Endodermal cell (in vitro differentiated cells): ENCODE measurements around the gene TTC23. TPM values are rescaled to one million over a fixed set of nuclear protein-coding genes. Genes with fewer than 3 reads are reported as not detected.
A peak's percentile ranks its signal among the peaks of the same experiment; 100 is the strongest.

ENCODE experiments used
- DNase-seq: peaks from one replicate; pipeline ENCODE4 v3.0.0-alpha.2; 2017
- H3K27ac ChIP-seq: 2 replicates; pipeline ENCODE4 v1.5.1; 2013; ENCODE audit warnings: mild to moderate bottlenecking, low read depth, low read length, moderate library complexity
- H3K27me3 ChIP-seq: 2 replicates; pipeline ENCODE4 v1.6.1; 2013; ENCODE audit warnings: mild to moderate bottlenecking, low read length, moderate library complexity; ENCODE audit not compliant: insufficient read depth, control insufficient read depth, poor library complexity, severe bottlenecking
- H3K36me3 ChIP-seq: 2 replicates; pipeline ENCODE4 v1.7.0; 2013; ENCODE audit warnings: mild to moderate bottlenecking, low read length, moderate library complexity; ENCODE audit not compliant: control insufficient read depth, insufficient read depth
- H3K4me1 ChIP-seq: one replicate; pipeline ENCODE4 v1.7.0; 2013; ENCODE audit warnings: low read length; ENCODE audit not compliant: control insufficient read depth, insufficient read depth
- H3K4me3 ChIP-seq: 2 replicates; pipeline ENCODE4 v1.5.1; 2013; ENCODE audit warnings: mild to moderate bottlenecking, low read length, moderate library complexity
- H3K9ac ChIP-seq: 2 replicates; pipeline ENCODE4 v1.6.1; 2013; ENCODE audit warnings: mild to moderate bottlenecking, low read length, moderate library complexity; ENCODE audit not compliant: poor library complexity, severe bottlenecking; ENCODE audit errors: extremely low read depth
- H3K9me3 ChIP-seq: 2 replicates; pipeline ENCODE4 v1.6.1; 2013; ENCODE audit warnings: mild to moderate bottlenecking, low read length, moderate library complexity; ENCODE audit not compliant: control insufficient read depth
- H3K27ac Mint-ChIP-seq: 2 replicates; pipeline ENCODE4 v1.8.0; 2020; ENCODE audit warnings: mixed read lengths
- H3K27me3 Mint-ChIP-seq: 2 replicates; pipeline ENCODE4 v1.8.0; 2021; ENCODE audit warnings: mild to moderate bottlenecking, mixed read lengths; ENCODE audit not compliant: insufficient read depth
- H3K36me3 Mint-ChIP-seq: 2 replicates; pipeline ENCODE4 v1.8.0; 2020; ENCODE audit warnings: low read depth, mixed read lengths
- H3K4me1 Mint-ChIP-seq: 2 replicates; pipeline ENCODE4 v1.8.0; 2020; ENCODE audit warnings: mixed read lengths
- H3K4me3 Mint-ChIP-seq: 2 replicates; pipeline ENCODE4 v1.8.0; 2020; ENCODE audit warnings: mild to moderate bottlenecking, moderate library complexity, mixed read lengths
- H3K9me3 Mint-ChIP-seq: 2 replicates; pipeline ENCODE4 v1.8.0; 2020; ENCODE audit warnings: mild to moderate bottlenecking, mixed read lengths
- WGBS, 2 experiments: methylation state at CpG; one replicate each; pipeline versions ENCODE4 v1.1.5 to v1.1.7; 2013; ENCODE audit warnings: missing lambda C conversion rate in 2 of 2, mixed read lengths in 1 of 2; ENCODE audit not compliant: insufficient coverage in 1 of 2, insufficient read length in 1 of 2; 5-methylcytosine and 5-hydroxymethylcytosine counted together
- long read RNA-seq, 4 experiments: library from polyadenylated mRNA in 2 of 4; library from RNA in 1 of 4; library from capped mRNA in 1 of 4; stranded (forward) in 3 of 4; unstranded in 1 of 4; transcript quantifications; one replicate each; pipeline ENCODE4 v2.0.0, GENCODE V29; 2020 to 2021; ENCODE audit warnings: inconsistent platforms in 1 of 4
- polyA plus RNA-seq, 2 experiments: library from polyadenylated mRNA; stranded (reverse); fragments of 50-300 nt; gene quantifications; one replicate each; pipeline ENCODE4 v1.2.3, GENCODE V29; 2013
- total RNA-seq, 2 donors: library from RNA; stranded (reverse); fragmentation: NEBNext Ultra II Directional in 1 of 2; extraction: Animal tissue kit (Norgen Biotek cat#: 25700) in 1 of 2; gene quantifications; 2 replicates in 1 of 2; 3 replicates in 1 of 2; pipeline ENCODE4 v1.2.1, GENCODE V29; 2021
- TF ChIP-seq, protein P1 (sequence below): fragments of 200-600 bp; sonication (generic); conservative IDR thresholded peaks from 2 replicates; pipeline ENCODE4 v1.5.0; 2021; ENCODE audit warnings: antibody characterized with exemption, mild to moderate bottlenecking

The TTC23 gene, protein sequence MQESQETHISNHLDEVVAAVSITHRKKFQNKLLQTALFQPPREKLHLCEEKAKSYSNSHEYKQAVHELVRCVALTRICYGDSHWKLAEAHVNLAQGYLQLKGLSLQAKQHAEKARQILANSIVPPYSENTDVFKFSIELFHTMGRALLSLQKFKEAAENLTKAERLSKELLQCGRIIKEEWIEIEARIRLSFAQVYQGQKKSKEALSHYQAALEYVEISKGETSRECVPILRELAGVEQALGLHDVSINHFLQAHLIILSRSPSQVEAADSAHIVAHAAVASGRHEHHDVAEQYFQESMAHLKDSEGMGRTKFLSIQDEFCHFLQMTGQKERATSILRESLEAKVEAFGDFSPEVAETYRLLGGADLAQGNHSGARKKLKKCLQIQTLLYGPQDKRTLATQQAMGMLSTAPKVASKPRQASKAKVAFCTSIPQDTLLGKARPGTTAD
- total RNA-seq, result 10 to 100 TPM; 20.7 to 26.3 TPM
- 22.3 TPM for polyA plus RNA-seq (2013, experiment 1 of 2)
- 25.4 TPM for polyA plus RNA-seq (2013, experiment 2 of 2)
- long read RNA-seq, experiment 1, partial matches to known transcripts, result 0 of 4 reads
- long read RNA-seq, experiment 1, other reads (novel, unspliced or antisense), result 4 of 4 reads
- long read RNA-seq, experiment 2, partial matches to known transcripts, result 7 of 30 reads
- long read RNA-seq, experiment 2, other reads (novel, unspliced or antisense), result 23 of 30 reads
- long read RNA-seq, experiment 3, partial matches to known transcripts, result 35 of 141 reads
- long read RNA-seq, experiment 3, other reads (novel, unspliced or antisense), result 103 of 141 reads
- long read RNA-seq, experiment 4, partial matches to known transcripts, result 4 of 4 reads
- long read RNA-seq, experiment 4, other reads (novel, unspliced or antisense), result 0 of 4 reads

DNA sequence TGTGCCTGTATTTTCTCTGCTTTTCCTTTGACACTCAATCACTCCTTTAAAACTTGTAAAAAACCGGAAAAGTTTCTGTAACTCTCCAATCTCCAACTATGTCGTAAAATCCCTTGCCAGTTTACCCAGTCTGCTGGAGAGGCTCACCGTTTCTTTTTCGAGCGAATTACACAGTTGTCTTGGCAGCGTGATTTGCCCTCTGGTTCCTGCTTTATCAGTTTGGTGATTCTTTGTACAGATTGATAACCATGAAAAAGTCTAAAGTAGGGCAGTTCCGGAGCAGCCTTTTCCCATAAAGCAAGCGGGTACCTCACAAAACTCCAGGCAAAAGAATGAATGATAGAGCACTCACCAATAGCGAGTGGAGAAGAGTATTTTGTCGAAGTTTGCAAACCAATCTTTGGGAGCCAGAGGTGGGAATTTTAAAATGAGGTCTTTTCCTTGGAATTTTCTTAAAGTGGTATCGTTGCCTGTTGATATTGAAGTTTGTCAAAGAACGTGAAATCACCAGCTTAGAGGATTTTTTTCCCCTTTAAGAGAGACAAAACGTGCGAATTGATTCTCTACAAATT, at the start of gene TTC23:
TTC23 (minus strand) TSS at position 312 of the 572 bp plus-strand sequence. CDS start 20,869 bp downstream, outside the sequence.
- H3K27ac ChIP-seq, result peak within 1 kb of the TSS; percentile 79
- Mint-ChIP-seq H3K27me3 (no peaks in the 10 kb centered on the region), H3K27ac (no peak within 1 kb of the TSS), H3K36me3 (no peaks in the 10 kb centered on the region), H3K4me3 (no peak within 1 kb of the TSS), H3K4me1 (peaks cover 4% of the 10 kb centered on the region), H3K9me3 (no peaks in the 10 kb centered on the region)
- no peaks in the 10 kb centered on the region for H3K27me3 ChIP-seq
- peak within 1 kb of the TSS; percentile 90 for H3K4me3 ChIP-seq
- H3K4me1 ChIP-seq, result peaks cover 4% of the 10 kb centered on the region
- peak; percentile 73 for DNase-seq
- H3K9ac ChIP-seq, result peak within 1 kb of the TSS; percentile 71
- TF ChIP-seq, protein P1, sequence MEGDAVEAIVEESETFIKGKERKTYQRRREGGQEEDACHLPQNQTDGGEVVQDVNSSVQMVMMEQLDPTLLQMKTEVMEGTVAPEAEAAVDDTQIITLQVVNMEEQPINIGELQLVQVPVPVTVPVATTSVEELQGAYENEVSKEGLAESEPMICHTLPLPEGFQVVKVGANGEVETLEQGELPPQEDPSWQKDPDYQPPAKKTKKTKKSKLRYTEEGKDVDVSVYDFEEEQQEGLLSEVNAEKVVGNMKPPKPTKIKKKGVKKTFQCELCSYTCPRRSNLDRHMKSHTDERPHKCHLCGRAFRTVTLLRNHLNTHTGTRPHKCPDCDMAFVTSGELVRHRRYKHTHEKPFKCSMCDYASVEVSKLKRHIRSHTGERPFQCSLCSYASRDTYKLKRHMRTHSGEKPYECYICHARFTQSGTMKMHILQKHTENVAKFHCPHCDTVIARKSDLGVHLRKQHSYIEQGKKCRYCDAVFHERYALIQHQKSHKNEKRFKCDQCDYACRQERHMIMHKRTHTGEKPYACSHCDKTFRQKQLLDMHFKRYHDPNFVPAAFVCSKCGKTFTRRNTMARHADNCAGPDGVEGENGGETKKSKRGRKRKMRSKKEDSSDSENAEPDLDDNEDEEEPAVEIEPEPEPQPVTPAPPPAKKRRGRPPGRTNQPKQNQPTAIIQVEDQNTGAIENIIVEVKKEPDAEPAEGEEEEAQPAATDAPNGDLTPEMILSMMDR, result no peak
- 23 to 28% methylated on average over 7 to 13 of the region's 14 CpGs for WGBS, 2 experiments
- H3K36me3 ChIP-seq, result no peaks in the 10 kb centered on the region
- no peaks in the 10 kb centered on the region for H3K9me3 ChIP-seq

DNA sequence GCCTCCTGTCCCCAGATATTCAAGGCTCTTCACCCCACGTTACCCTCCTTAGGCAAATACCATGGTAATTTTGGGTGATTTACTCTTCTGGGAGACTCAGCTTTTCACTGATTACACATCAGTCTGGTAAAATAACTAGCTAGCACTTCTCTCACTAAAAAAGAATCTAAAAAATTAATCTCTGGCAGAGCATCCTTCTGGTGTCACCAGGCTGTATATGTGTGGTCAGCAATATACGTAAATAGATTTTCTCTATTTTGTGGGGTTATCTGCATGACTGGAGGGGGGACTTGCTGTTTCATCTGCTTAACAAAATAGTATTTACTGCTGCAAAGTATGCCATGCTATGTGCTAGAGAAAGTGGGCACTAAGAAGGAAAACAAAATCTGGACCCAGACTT, 47.0 kb upstream of the TTC23 start:
- Mint-ChIP-seq H3K9me3 (peaks cover 16% of the 10 kb centered on the region), H3K27ac (no peak overlapping the region), H3K4me3 (no peak overlapping the region), H3K36me3 (peaks cover 30% of the 10 kb centered on the region), H3K27me3 (no peaks in the 10 kb centered on the region), H3K4me1 (no peaks in the 10 kb centered on the region)
- H3K4me3 ChIP-seq, result no peak overlapping the region
- H3K27me3 ChIP-seq, result no peaks in the 10 kb centered on the region
- H3K9ac ChIP-seq, result no peak overlapping the region
- H3K4me1 ChIP-seq, result no peaks in the 10 kb centered on the region
- WGBS, 2 experiments, result 96 to 100% methylated on average over 2 of the region's 2 CpGs
- no peaks in the 10 kb centered on the region for H3K9me3 ChIP-seq
- no peak for DNase-seq
- TF ChIP-seq, protein P1, result no peak
- H3K27ac ChIP-seq, result no peak overlapping the region
- peaks cover 9% of the 10 kb centered on the region for H3K36me3 ChIP-seq

DNA sequence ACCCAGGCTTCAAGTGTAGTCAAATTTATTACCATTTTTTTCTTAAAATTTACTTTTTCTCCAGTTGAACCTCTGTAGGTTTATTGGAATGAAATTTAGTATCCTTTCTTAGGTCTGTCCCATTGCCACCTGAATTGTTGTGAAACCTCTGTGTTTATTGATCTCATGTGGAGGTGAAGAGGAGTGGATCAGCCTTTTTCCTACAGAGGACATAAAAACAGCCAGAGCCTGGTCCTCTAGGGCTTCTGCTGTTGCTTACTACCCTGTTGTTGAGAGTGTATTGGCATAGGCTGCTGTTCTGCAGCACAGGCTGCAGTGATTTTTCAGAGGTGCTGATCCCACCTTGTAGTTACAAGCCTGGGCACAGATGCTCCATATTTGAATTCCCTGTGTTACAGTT, 46.5 kb upstream of the TTC23 start:
- H3K36me3 Mint-ChIP-seq, result peaks cover 35% of the 10 kb centered on the region
- H3K27me3 Mint-ChIP-seq, result no peaks in the 10 kb centered on the region
- TF ChIP-seq, protein P1, result no peak
- no peak overlapping the region for H3K4me3 Mint-ChIP-seq
- Histone ChIP-seq H3K4me1 (no peaks in the 10 kb centered on the region), H3K4me3 (no peak overlapping the region), H3K36me3 (peaks cover 9% of the 10 kb centered on the region), H3K9ac (no peak overlapping the region), H3K27me3 (no peaks in the 10 kb centered on the region), H3K9me3 (no peaks in the 10 kb centered on the region), H3K27ac (no peak overlapping the region)
- no peak overlapping the region for H3K27ac Mint-ChIP-seq
- DNase-seq, result no peak
- H3K9me3 Mint-ChIP-seq, result peaks cover 16% of the 10 kb centered on the region
- H3K4me1 Mint-ChIP-seq, result no peaks in the 10 kb centered on the region
